ENCODE results near the gene MEDAG. TPM values are rescaled to one million over a fixed set of nuclear protein-coding genes. Genes with fewer than 3 reads are reported as not detected.

MEDAG gene
- total RNA-seq, 2 donors from 2014 or later, result 163 to 634 TPM

GRCh38 chr13:30915691-30916541 lies 9.8 kb downstream of the MEDAG start:
- Histone ChIP-seq H3K9me3 (no peaks in the 10 kb centered on the region), H3K4me1 (ENCODE audit: control insufficient read depth in 1 of 2, low read depth in 2 of 2) (peaks cover 4 to 64% of the 10 kb centered on the region in 2 donors), H3K27ac (no peak overlapping the region), H3K4me3 (no peak overlapping the region), H3K27me3 (replicated peaks; ENCODE audit: insufficient read depth) (no peaks in the 10 kb centered on the region), H3K36me3 (peaks cover 17% of the 10 kb centered on the region)
- no peak for DNase-seq (ENCODE audit: low spot score)
- no peak for ATAC-seq (ENCODE audit: insufficient number of reproducible peaks, low FRiP score, low read depth)
- no peak for TF ChIP-seq CTCF (IDR thresholded peaks at IDR 0.05)

- no peaks in the 10 kb centered on the region for H3K9me3 ChIP-seq
- H3K4me3 ChIP-seq, result no peak overlapping the region
- H3K27ac ChIP-seq, result no peak overlapping the region
- DNase-seq (ENCODE audit: low spot score) (no peak), ATAC-seq (ENCODE audit: insufficient number of reproducible peaks, low FRiP score, low read depth) (no peak)
- peaks cover 18% of the 10 kb centered on the region for H3K36me3 ChIP-seq
- peaks cover 3 to 53% of the 10 kb centered on the region in 2 donors for H3K4me1 ChIP-seq (ENCODE audit: control insufficient read depth in 1 of 2, low read depth in 2 of 2)
- no peak for TF ChIP-seq CTCF (IDR thresholded peaks at IDR 0.05)
- no peaks in the 10 kb centered on the region for H3K27me3 ChIP-seq (replicated peaks; ENCODE audit: insufficient read depth)
Measured at GRCh38 chr13:30916991-30917390, 10.9 kb downstream of the MEDAG start.

GRCh38 chr13:30918662-30919405 lies 12.8 kb downstream of the MEDAG start:
- Histone ChIP-seq H3K27ac (no peak overlapping the region), H3K4me3 (no peak overlapping the region), H3K4me1 (ENCODE audit: control insufficient read depth in 1 of 2, low read depth in 2 of 2) (peaks cover 0 to 34% of the 10 kb centered on the region in 2 donors), H3K9me3 (no peaks in the 10 kb centered on the region), H3K27me3 (replicated peaks; ENCODE audit: insufficient read depth) (no peaks in the 10 kb centered on the region), H3K36me3 (peaks cover 33% of the 10 kb centered on the region)
- no peak for DNase-seq (ENCODE audit: low spot score)
- TF ChIP-seq CTCF (IDR thresholded peaks at IDR 0.05), result no peak
- ATAC-seq (ENCODE audit: insufficient number of reproducible peaks, low FRiP score, low read depth), result no peak

- Histone ChIP-seq H3K4me1 (ENCODE audit: control insufficient read depth in 1 of 2, low read depth in 2 of 2) (peaks cover 0 to 22% of the 10 kb centered on the region in 2 donors), H3K27me3 (replicated peaks; ENCODE audit: insufficient read depth) (no peaks in the 10 kb centered on the region), H3K36me3 (peaks cover 42% of the 10 kb centered on the region), H3K9me3 (no peaks in the 10 kb centered on the region), H3K4me3 (no peak overlapping the region), H3K27ac (no peak overlapping the region)
- no peak for TF ChIP-seq CTCF (IDR thresholded peaks at IDR 0.05)
- DNase-seq (ENCODE audit: low spot score) (no peak), ATAC-seq (ENCODE audit: insufficient number of reproducible peaks, low FRiP score, low read depth) (no peak)
Measured at GRCh38 chr13:30920162-30920909, 14.3 kb downstream of the MEDAG start.

- Histone ChIP-seq H3K4me1 (ENCODE audit: control insufficient read depth in 1 of 2, low read depth in 2 of 2) (peaks cover 0 to 1% of the 10 kb centered on the region in 2 donors), H3K27ac (no peak overlapping the region), H3K27me3 (replicated peaks; ENCODE audit: insufficient read depth) (no peaks in the 10 kb centered on the region), H3K36me3 (peaks cover 28% of the 10 kb centered on the region), H3K9me3 (no peaks in the 10 kb centered on the region), H3K4me3 (no peak overlapping the region)
- no peak for ATAC-seq (ENCODE audit: insufficient number of reproducible peaks, low FRiP score, low read depth)
- no peak for DNase-seq (ENCODE audit: low spot score)
- no peak for TF ChIP-seq CTCF (IDR thresholded peaks at IDR 0.05)
Measured at GRCh38 chr13:30923418-30923817, 17.3 kb downstream of the MEDAG start.

All from thoracic aorta (tissue), 2 donors.